Activated CD8-positive, alpha-beta memory T cell treated with anti-CD3 and anti-CD28 coated beads, Interleukin-2, amount 50 U/mL, for 24 hours (primary cell): ENCODE data around the gene KCTD18.

Source experiments
- DNase-seq: peaks from one replicate; pipeline ENCODE4 v3.0.0-alpha.2; 2020; ENCODE audit errors: extremely low read depth

The KCTD18 gene

GRCh38 chr2:200486529-200486928, 23.3 kb downstream of the KCTD18 start:
- no peak for DNase-seq

DNA sequence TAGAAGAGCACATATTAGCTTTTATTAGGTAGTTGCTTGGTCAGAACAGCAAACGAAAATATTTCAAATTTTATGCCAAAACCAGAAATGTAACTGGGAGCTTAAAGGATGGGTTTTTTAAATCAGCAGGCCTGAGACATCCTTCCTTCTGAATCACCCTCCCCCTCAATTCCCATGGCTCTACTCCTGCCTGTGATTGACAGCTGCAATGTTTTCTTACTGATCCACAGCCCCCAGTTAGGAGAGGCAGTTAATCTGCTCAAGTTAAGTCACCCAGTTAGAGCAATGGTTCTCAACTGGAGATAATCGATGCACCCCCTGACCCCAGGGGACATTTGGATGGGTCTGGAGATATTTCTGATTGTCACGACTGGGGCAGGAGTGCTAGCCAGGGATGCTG, 24.9 kb downstream of the KCTD18 start:
- DNase-seq: no peak

DNA sequence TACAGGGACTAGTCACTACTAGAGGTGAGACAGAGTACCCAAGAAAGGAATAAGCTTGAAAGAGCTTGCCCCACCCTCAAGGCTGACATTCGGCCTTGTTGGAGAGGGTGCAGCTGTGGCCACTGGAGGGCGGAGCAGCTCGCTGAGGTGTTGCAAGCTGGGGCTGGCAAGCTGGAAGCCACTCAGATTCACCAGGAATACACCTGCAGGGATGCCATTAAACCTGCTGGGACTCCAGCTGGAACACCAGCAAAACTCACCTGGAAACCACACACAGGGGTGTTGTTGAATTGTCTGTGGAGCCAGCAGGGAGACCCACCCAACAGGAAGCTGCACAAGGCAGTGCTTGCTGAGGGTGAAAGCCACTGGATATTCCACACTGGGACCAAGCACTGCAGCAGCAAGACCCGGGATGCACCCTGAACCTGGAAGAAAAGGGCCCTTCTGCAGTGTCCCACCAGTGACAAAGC, 26.1 kb downstream of the KCTD18 start:
- DNase-seq: no peak

DNA sequence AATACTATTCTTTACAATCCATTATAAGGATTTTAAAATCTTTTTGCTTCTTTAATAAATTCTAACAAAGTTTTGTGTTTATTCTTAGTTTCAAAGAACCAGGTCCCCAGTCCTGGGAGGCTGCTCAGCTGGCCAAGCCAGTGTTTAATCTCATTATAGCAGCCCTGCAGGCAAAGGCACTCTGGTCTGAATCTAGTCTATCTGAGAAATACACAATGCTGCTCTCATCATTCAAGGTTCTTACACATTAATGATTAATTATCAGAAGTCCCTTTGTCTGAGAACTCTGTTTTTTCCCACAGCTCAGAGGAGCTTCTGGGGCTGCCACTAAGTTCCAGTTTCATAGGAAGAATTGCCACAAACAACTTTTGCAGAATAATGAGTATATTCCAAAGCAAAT, 27.7 kb downstream of the KCTD18 start:
- no peak for DNase-seq

DNA sequence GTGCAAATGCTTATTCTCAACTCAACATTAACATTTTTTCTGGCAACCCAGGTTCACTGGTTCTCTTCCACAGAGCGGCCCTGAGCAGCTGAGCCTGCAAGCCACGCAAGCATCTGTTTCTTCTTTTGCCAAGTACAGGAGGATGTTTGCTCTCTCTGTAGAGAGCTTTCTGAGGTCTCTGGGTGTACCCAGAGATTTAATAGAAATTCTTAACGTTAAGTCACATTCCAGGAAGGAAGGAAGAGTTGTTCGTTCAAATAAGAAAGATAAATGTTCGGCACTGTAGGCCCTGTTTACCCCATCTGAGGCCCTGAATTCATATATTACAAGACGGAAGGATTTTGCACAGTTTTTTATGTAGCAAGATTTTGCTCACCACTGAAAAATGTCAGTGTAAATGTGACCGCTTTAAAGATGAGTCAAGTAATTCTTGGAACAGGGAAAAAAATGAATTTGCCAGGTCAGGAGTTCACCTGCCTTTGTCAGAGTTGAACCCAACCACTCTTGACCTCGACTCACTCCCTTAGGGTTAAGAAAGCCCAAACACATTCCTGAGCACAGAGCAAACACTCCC, 30.1 kb downstream of the KCTD18 start:
- no peak for DNase-seq

GRCh38 chr2:200477667-200478131, 32.2 kb downstream of the KCTD18 start:
- no peak for DNase-seq

GRCh38 chr2:200476836-200477235, 33.0 kb downstream of the KCTD18 start:
- DNase-seq: no peak

- DNase-seq: no peak
Observed at GRCh38 chr2:200475795-200476194, 34.1 kb downstream of the KCTD18 start.

- DNase-seq: no peak
Observed at GRCh38 chr2:200472853-200473464, 36.9 kb downstream of the KCTD18 start.

DNA sequence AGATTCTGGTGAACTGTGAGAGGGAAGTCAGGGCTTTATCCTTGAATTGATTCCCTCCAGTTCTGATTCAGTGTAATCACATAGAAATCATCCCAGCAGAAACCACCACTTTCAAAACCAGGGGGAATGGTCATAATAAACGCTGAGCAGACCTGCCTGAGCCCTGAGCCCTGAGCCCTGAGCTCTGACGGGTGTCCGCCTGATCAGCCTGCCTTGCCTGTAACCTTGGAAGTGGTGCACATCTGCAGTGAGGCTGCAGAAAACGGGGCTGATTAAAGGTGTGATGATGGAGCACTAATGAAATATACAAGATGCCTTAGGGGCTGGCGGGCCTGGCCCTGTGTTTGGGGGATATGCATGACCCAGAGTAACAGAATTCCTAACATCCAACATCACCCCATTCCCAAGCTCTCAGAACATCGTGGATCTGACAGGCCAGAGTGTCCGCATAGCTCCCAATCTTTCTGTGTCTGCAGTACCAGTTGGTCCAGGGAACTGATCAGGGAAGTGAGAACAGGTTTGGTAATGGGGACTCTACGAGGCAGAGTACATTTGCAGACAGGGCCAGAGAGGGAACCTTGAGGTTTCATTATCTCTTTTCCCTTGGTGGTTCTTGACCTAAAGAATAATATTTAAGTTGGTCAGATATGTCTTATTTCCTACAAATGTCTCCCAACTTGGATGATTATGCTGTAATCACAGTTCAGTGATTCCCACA, 37.8 kb downstream of the KCTD18 start:
- no peak for DNase-seq

DNA sequence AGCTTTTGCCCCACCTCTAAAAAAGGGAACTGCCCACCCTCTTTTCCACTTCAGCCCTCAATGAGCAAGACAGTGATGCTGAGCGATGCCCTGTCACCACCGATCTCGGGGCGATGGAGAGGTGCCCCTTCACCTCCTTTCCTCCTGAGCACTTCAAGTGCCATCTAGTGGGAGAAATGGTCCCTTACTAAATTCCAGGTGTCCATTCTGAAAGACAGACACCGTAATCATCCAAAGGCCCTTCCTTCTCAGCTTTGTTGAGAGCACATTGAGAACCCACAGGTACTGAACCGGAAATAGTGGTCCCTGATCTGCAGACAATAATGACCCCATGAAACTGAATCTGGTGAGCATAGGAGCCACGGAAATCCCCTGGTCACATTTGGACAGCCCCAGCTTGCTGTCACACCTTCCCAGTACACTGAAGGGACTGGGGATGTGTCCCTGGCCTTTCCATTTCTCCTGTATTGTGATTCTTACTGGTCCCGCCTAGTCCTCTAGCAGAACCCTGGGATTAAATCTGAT, 38.5 kb downstream of the KCTD18 start:
- no peak for DNase-seq

- no peak for DNase-seq
Observed at GRCh38 chr2:200470230-200470629, 39.6 kb downstream of the KCTD18 start.

DNA sequence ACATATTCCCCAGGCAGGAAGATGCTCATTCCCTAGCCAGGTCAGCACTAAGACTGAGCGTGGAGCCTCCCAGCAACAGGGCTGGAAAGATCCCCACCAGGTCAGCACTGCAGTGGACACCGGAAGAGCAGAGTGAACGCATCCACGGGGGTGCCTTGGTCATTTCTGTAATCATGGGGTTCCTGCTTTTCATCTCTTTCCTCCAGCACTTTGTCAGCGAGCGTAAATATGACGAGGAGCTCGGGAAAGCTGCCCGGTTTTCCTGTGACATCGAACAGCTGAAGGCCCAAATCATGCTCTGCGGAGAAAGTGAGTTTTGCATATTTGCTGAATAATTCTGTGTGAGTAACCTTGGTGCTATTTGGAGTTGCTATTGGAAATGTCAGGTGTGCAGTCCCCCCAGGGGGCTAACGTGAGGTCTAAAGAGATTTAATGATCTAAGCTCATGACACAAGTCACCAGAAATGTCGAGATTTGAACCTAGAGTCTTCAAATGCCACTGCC, 40.1 kb downstream of the KCTD18 start:
- no peak for DNase-seq

GRCh38 chr2:200467806-200468681, 41.8 kb downstream of the KCTD18 start:
- no peak for DNase-seq

DNA sequence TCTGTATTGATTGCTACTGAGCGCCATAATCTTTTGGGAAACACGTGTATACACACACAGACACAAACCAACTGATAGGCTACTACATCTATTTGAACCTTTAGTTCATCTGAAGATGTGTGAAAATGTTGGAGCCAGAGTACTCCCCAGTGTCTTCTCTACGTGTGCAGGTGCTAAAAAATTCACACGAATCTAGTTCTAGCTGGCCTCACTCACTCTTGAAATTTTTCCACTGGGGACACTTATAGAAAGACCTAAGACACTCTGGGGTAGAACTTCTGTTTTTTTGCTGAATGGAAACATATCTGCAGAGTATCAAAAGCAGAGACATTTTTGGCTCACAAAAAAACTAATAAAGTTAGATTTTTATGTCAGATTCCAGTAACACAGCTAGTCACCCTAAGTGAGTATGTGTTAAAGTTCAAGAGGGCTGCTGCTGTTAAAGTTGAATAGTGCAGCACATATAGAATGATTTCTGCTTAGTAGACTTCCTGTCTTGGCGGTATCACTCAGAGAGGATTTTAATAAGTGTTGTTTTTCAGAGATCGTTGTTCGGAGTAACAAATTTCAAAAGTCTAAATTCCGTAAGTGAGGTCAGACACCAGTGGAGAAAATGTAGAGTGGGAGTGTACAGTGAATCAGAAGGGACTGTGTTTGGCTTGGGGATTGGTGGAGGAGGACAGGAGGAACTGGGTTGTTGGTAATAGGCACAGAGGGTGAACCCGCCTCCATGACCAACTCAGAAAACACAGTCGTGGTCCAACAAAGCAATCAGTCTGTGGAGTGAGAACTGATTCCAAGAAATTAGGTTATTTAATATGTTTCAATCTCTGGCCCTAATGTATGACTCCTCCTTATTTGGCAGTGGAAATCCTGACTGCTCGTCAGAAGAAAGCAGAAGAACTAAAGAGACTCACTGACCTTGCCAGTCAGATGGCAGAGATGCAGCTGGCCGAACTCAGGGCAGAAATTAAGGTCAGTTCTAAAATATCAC, 43.1 kb downstream of the KCTD18 start:
- no peak for DNase-seq

DNA sequence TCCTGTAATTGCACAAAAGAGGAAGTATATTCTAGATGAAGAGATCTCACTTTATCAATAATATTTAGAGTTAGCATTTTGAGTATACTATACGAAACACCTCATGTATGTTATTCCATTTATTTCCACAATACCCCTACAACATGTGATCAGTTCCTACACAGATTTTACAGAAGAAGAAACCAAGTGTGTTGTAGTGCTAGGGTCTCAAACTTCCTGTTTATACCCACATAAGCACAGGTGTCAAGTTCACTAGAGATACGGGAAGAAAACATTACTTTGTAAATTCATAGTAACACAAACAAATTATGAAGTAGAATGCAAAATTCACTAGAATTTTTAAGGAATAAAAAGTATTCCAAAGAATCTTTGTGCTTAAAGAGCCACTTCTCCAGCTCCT, 46.4 kb downstream of the KCTD18 start:
- DNase-seq: no peak

- DNase-seq: no peak
Observed at GRCh38 chr2:200461846-200462710, 47.8 kb downstream of the KCTD18 start.

GRCh38 chr2:200459101-200459500, 50.8 kb downstream of the KCTD18 start:
- no peak for DNase-seq

DNA sequence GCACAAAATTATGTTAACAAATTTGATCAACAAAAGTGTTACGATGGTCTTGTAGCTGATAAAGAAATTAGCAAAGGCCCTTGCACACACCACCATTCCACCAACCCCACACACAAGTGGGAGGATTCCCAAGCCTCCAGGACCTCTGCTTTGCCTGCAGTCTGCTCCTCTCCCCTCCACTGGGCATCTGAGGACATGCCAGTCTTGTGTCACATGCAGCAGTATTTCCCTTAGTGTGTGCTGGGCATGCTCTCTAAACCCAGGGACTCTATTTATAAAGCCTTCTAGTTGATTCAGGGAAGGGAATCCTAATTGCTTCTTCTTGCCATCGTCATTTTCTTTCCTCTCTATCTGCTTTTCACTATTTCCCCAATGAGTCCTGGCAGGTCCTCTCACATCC, 53.3 kb downstream of the KCTD18 start:
- no peak for DNase-seq
